Ascending aorta (tissue), 2 donors: ENCODE results near the gene ZBTB37. TPM values are rescaled to one million over a fixed set of nuclear protein-coding genes. Genes with fewer than 3 reads are reported as not detected.
"Not testable (repeated sequence)": the region's sequence is repeated elsewhere in the genome, so short reads cannot be mapped to it uniquely, and the experiment has no call there.

Experiments used
- DNase-seq, 2 donors: peaks; one replicate each; pipeline ENCODE4 v3.0.0-alpha.2; 2019; ENCODE audit warnings: low spot score in 2 of 2
- H3K27ac ChIP-seq, 2 donors: fragments of 200-600 bp; sonication (generic); one replicate each; pipeline ENCODE4 v1.5.1; 2016 to 2017; ENCODE audit warnings: mild to moderate bottlenecking in 1 of 2
- H3K27me3 ChIP-seq: fragments of 200-600 bp; sonication (generic); one replicate; pipeline ENCODE4 v1.5.1; 2017
- H3K36me3 ChIP-seq, 2 donors: fragments of 200-600 bp; sonication (generic); one replicate each; pipeline ENCODE4 v1.5.1; 2016
- H3K4me1 ChIP-seq, 2 donors: fragments of 200-600 bp; sonication (generic); one replicate each; pipeline ENCODE4 v1.5.1; 2016 to 2017; ENCODE audit warnings: mild to moderate bottlenecking in 1 of 2
- H3K4me3 ChIP-seq, 2 donors: fragments of 200-600 bp; sonication (generic); one replicate each; pipeline ENCODE4 v1.5.1; 2016 to 2017; ENCODE audit warnings: mild to moderate bottlenecking in 1 of 2
- H3K9me3 ChIP-seq, 2 donors: fragments of 200-600 bp; sonication (generic); one replicate each; pipeline ENCODE4 v1.5.1; 2016
- CTCF ChIP-seq, 3 experiments: fragments of 200-600 bp in 2 of 3; fragments of 450-650 bp in 1 of 3; sonication (generic) in 2 of 3; IDR thresholded peaks; one replicate each; pipeline ENCODE4 v1.5.1; 2016 to 2019; ENCODE audit warnings: antibody characterized with exemption in 3 of 3, mild to moderate bottlenecking in 1 of 3, moderate library complexity in 1 of 3
- intact Hi-C: fragments of 100-400 bp; cut with DNase I; formaldehyde crosslinking; loops from one replicate; pipeline ENCODE4 v1.15.1; 2023
- total RNA-seq: library from RNA; depleted of rRNA; stranded (reverse); fragments of >200 nt; gene quantifications from one replicate; pipeline ENCODE4 v1.1.0, GENCODE V29; 2016

Gene ZBTB37
- total RNA-seq, 1 donor from 2014 or later = 5.0 TPM

GRCh38 chr1:173871500-173871899, 3.3 kb downstream of the ZBTB37 start:
- Histone ChIP-seq H3K27ac (no peak overlapping the region), H3K4me3 (no peak overlapping the region), H3K9me3 (no peaks in the 10 kb centered on the region), H3K36me3 (peaks cover 9 to 43% of the 10 kb centered on the region in 2 donors), H3K27me3 (no peaks in the 10 kb centered on the region), H3K4me1 (peaks cover 4 to 9% of the 10 kb centered on the region in 2 donors)
- DNase-seq = no peak
- intact Hi-C loops = no loop called here
- no peak for TF ChIP-seq CTCF (IDR thresholded peaks at IDR 0.05)

DNA sequence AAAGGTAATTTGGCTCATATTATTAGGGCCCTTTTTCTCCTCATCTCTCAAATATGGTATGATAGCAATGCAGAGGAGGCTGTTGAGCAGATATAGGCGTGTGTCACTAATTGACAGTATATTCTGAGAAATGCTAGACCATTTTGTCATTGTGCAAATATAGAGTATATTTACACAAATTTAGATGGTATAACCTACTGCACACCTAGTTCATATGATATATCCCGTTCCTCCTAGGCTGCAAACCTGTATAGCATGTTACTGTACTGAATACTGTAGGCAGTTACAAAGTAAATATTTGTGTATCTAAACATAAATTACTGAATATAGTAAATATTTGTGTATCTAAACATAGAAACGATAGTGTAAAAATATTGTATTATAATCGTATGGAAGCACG, 8.6 kb downstream of the ZBTB37 start:
- Histone ChIP-seq H3K36me3 (peaks cover 10 to 55% of the 10 kb centered on the region in 2 donors), H3K4me3 (no peak overlapping the region), H3K9me3 (no peaks in the 10 kb centered on the region), H3K4me1 (no peaks in the 10 kb centered on the region), H3K27ac (no peak overlapping the region), H3K27me3 (no peaks in the 10 kb centered on the region)
- no peak for TF ChIP-seq CTCF (IDR thresholded peaks at IDR 0.05)
- intact Hi-C loops = no loop called here
- no peak for DNase-seq

DNA sequence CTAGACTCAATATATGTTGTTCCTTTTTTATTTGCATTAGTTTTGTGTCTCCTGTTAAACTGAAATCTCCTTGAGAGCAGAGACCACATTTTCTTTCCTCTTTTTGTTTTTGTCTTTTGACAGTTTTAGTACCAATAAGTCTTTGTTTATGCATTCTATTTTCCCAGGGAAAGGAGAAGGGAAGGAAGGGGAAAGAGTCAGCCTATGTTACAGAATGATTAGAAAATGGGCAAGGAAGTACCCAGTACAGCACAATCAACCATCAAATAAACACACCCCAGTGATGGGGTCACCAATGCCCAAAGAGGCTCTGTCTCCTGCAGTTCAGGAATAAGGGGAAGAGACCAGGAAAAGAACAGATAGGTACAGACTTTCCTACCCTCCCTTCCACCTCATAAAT, 10.1 kb downstream of the ZBTB37 start:
- intact Hi-C loops = no loop called here
- no peak overlapping the region for H3K4me3 ChIP-seq
- no peaks in the 10 kb centered on the region for H3K9me3 ChIP-seq
- no peak for TF ChIP-seq CTCF (IDR thresholded peaks at IDR 0.05)
- DNase-seq = no peak
- H3K27me3 ChIP-seq = no peaks in the 10 kb centered on the region
- peaks cover 10 to 52% of the 10 kb centered on the region in 2 donors for H3K36me3 ChIP-seq
- H3K4me1 ChIP-seq = no peaks in the 10 kb centered on the region
- H3K27ac ChIP-seq = no peak overlapping the region

DNA sequence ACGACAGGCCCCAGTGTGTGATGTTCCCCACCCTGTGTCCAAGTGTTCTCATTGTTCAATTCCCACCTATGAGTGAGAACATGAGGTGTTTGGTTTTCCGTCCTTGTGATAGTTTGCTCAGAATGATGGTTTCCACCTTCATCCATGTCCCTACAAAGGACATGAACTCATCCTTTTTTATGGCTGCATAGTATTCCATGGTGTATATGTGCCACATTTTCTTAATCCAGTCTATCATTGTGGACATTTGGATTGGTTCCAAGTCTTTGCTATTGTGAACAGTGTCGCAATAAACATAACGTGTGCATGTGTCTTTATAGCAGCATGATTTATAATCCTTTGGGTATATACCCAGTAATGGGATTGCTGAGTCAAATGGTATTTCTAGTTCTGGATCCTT, 12.9 kb downstream of the ZBTB37 start:
- DNase-seq, H3K27ac ChIP-seq, H3K9me3 ChIP-seq, H3K4me1 ChIP-seq, intact Hi-C loops, H3K27me3 ChIP-seq, H3K4me3 ChIP-seq: not testable (repeated sequence)
- H3K36me3 ChIP-seq = peaks cover 13 to 46% of the 10 kb centered on the region in 2 donors

GRCh38 chr1:173884701-173885100, 16.5 kb downstream of the ZBTB37 start:
- Histone ChIP-seq H3K9me3 (no peaks in the 10 kb centered on the region), H3K4me1 (no peaks in the 10 kb centered on the region), H3K27ac (no peak overlapping the region), H3K4me3 (no peak overlapping the region), H3K27me3 (no peaks in the 10 kb centered on the region), H3K36me3 (peaks cover 20 to 42% of the 10 kb centered on the region in 2 donors)
- no peak for TF ChIP-seq CTCF (IDR thresholded peaks at IDR 0.05)
- DNase-seq = no peak
- intact Hi-C loops = no loop called here

DNA sequence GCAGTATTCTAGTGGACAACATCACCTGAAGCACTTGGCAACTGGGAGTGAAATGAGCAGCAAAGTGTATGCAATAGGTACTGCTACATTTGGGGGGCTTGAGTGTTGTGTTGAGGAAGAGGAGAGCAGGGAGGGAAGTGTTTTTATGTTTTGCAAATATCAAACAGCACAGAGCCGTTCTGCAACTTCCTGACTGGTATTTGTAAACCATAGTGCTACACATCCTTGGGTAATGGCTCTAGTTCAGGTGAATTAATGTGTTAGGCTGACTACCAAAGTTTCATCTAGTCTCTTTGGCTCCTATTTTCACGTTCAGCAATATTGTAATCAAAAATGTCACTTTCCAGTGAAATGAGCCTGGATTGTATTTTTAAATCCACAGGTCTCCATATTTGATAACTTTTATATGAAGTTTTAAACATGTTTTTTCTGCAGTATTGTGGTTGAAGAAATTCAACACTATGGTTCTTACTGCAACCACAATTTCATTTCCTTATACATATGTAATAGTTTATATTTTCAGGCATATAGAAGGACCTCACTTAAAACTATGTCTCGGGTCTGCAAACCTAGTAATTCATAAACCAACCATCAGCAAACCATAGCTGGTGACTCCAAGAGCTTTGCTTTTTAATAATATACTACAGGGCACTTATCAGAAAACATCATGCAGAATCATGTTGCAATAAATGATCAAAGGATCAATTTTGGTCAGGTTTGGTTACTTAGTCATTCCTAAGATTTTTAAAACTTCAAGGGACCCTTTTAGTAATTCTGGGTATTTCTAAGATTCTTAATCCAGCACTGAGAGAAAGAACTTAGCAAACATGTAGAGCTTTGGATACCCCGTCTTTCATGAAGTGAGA, 18.8 kb downstream of the ZBTB37 start:
- DNase-seq = no peak

More for the DNA sequence above, 18.8 kb downstream of the ZBTB37 start:
- TF ChIP-seq CTCF (IDR thresholded peaks at IDR 0.05) = no peak
- Histone ChIP-seq H3K27ac (no peak overlapping the region), H3K9me3 (no peaks in the 10 kb centered on the region), H3K4me1 (no peaks in the 10 kb centered on the region), H3K27me3 (no peaks in the 10 kb centered on the region), H3K36me3 (peaks cover 20 to 37% of the 10 kb centered on the region in 2 donors), H3K4me3 (no peak overlapping the region)
- intact Hi-C loops = no loop called here
